H9 (cell line): ENCODE results near the gene DYRK2. TPM values are rescaled to one million over a fixed set of nuclear protein-coding genes. Genes with fewer than 3 reads are reported as not detected.

Source experiments
- DNase-seq: peaks from one replicate; pipeline ENCODE4 v3.0.0-alpha.2; 2017
- H2AFZ ChIP-seq: one replicate; pipeline ENCODE4 v1.6.1; 2013; ENCODE audit warnings: mild to moderate bottlenecking, low read length, control low read depth, moderate library complexity
- H2AK5ac ChIP-seq: 2 replicates; pipeline ENCODE4 v1.6.1; 2013; ENCODE audit warnings: low read length, control low read depth, mixed read lengths; ENCODE audit not compliant: insufficient read length
- H2BK120ac ChIP-seq: one replicate; pipeline ENCODE4 v1.6.1; 2013; ENCODE audit warnings: low read depth, mild to moderate bottlenecking, low read length, control low read depth, inconsistent platforms; ENCODE audit not compliant: poor library complexity, severe bottlenecking
- H2BK12ac ChIP-seq: 2 replicates; pipeline ENCODE4 v1.6.1; 2013; ENCODE audit warnings: low read length, control low read depth, mixed read lengths, low read depth; ENCODE audit not compliant: insufficient read length
- H2BK15ac ChIP-seq: 2 replicates; pipeline ENCODE4 v1.6.1; 2013; ENCODE audit warnings: low read depth, low read length, control low read depth
- H2BK20ac ChIP-seq: one replicate; pipeline ENCODE4 v1.6.1; 2013; ENCODE audit warnings: low read depth, mild to moderate bottlenecking, low read length, control low read depth, inconsistent platforms; ENCODE audit not compliant: poor library complexity, severe bottlenecking
- H2BK5ac ChIP-seq: 2 replicates; pipeline ENCODE4 v1.6.1; 2013; ENCODE audit warnings: low read length, control low read depth, mixed read lengths; ENCODE audit not compliant: insufficient read length
- H3K14ac ChIP-seq: 2 replicates; pipeline ENCODE4 v1.6.1; 2013; ENCODE audit warnings: low read length, control low read depth; ENCODE audit not compliant: insufficient read depth
- H3K18ac ChIP-seq: 2 replicates; pipeline ENCODE4 v1.6.1; 2013; ENCODE audit warnings: low read depth, mild to moderate bottlenecking, mixed read lengths, low read length, control low read depth; ENCODE audit not compliant: insufficient read length
- H3K23ac ChIP-seq: 2 replicates; pipeline ENCODE4 v1.6.1; 2013; ENCODE audit warnings: low read length, control low read depth, mixed read lengths, low read depth; ENCODE audit not compliant: insufficient read length
- H3K23me2 ChIP-seq: 2 replicates; pipeline ENCODE4 v1.6.1; 2013; ENCODE audit warnings: low read depth, mild to moderate bottlenecking, mixed read lengths, low read length, control low read depth; ENCODE audit not compliant: insufficient read length, poor library complexity, severe bottlenecking
- H3K27ac ChIP-seq: 2 replicates; pipeline ENCODE4 v1.5.1; 2013; ENCODE audit warnings: low read length, control low read depth, mixed read lengths, low read depth; ENCODE audit not compliant: insufficient read length
- H3K27me3 ChIP-seq: 2 replicates; pipeline ENCODE4 v1.6.1; 2013; ENCODE audit warnings: low read length, control low read depth, inconsistent platforms; ENCODE audit not compliant: insufficient read depth
- H3K4ac ChIP-seq: 2 replicates; pipeline ENCODE4 v1.6.1; 2013; ENCODE audit warnings: low read depth, mild to moderate bottlenecking, control low read depth, inconsistent platforms, low read length, moderate library complexity
- H3K4me1 ChIP-seq: 2 replicates; pipeline ENCODE4 v1.6.1; 2013; ENCODE audit warnings: low read length, control low read depth, inconsistent platforms; ENCODE audit not compliant: insufficient read depth
- H3K4me2 ChIP-seq: 2 replicates; pipeline ENCODE4 v1.6.1; 2013; ENCODE audit warnings: low read length, control low read depth, mixed read lengths; ENCODE audit not compliant: insufficient read length, insufficient read depth
- H3K56ac ChIP-seq: 2 replicates; pipeline ENCODE4 v1.6.1; 2013; ENCODE audit warnings: low read depth, mild to moderate bottlenecking, mixed read lengths, low read length, control low read depth; ENCODE audit not compliant: insufficient read length
- H3K79me1 ChIP-seq: 2 replicates; pipeline ENCODE4 v1.6.1; 2013; ENCODE audit warnings: low read depth, mild to moderate bottlenecking, moderate library complexity, low read length, control low read depth, inconsistent platforms; ENCODE audit not compliant: insufficient read depth, poor library complexity, severe bottlenecking
- H3K79me2 ChIP-seq: 2 replicates; pipeline ENCODE4 v1.6.1; 2013; ENCODE audit warnings: low read length, control low read depth, inconsistent platforms; ENCODE audit not compliant: insufficient read depth
- H3K9ac ChIP-seq: 2 replicates; pipeline ENCODE4 v1.6.1; 2013; ENCODE audit warnings: low read length, control low read depth, mixed read lengths; ENCODE audit not compliant: insufficient read length; ENCODE audit errors: extremely low read depth
- H3K9me3 ChIP-seq: one replicate; pipeline ENCODE4 v1.6.1; 2013; ENCODE audit warnings: low read depth, low read length, inconsistent platforms; ENCODE audit not compliant: control insufficient read depth
- H3T11ph ChIP-seq: one replicate; pipeline ENCODE4 v1.6.1; 2013; ENCODE audit warnings: mild to moderate bottlenecking, low read length, control low read depth, inconsistent platforms
- H4K20me1 ChIP-seq: one replicate; pipeline ENCODE4 v1.6.1; 2013; ENCODE audit not compliant: control insufficient read depth, insufficient read length, insufficient read depth
- H4K5ac ChIP-seq: 2 replicates; pipeline ENCODE4 v1.6.1; 2013; ENCODE audit warnings: low read depth, mild to moderate bottlenecking, mixed read lengths, low read length, control low read depth; ENCODE audit not compliant: insufficient read length
- H4K8ac ChIP-seq: replicated peaks from 2 replicates; pipeline ENCODE4 v1.6.1; 2013; ENCODE audit warnings: low read length, control low read depth, mixed read lengths, low read depth; ENCODE audit not compliant: insufficient read length
- H4K91ac ChIP-seq: 2 replicates; pipeline ENCODE4 v1.6.1; 2013; ENCODE audit warnings: low read depth, mild to moderate bottlenecking, moderate library complexity, mixed read lengths, low read length, control low read depth; ENCODE audit not compliant: insufficient read length
- H3K27ac Mint-ChIP-seq, 3 experiments: 2 replicates in 2 of 3; 3 replicates in 1 of 3; pipeline ENCODE4 v1.8.0; 2020 to 2021; ENCODE audit warnings: mixed read lengths in 3 of 3, mild to moderate bottlenecking in 1 of 3, moderate library complexity in 1 of 3
- H3K27me3 Mint-ChIP-seq: 2 replicates; pipeline ENCODE4 v1.8.0; 2021; ENCODE audit warnings: low read depth, mild to moderate bottlenecking, moderate library complexity, mixed read lengths
- H3K36me3 Mint-ChIP-seq, 3 experiments: 2 replicates in 2 of 3; 3 replicates in 1 of 3; pipeline ENCODE4 v1.8.0; 2020 to 2021; ENCODE audit warnings: low read depth in 3 of 3, mixed read lengths in 3 of 3; ENCODE audit not compliant: insufficient read depth in 1 of 3
- H3K4me1 Mint-ChIP-seq, 2 experiments: 2 replicates each; pipeline ENCODE4 v1.8.0; 2020; ENCODE audit warnings: mixed read lengths in 2 of 2
- H3K4me3 Mint-ChIP-seq, 2 experiments: 2 replicates in 1 of 2; 3 replicates in 1 of 2; pipeline ENCODE4 v1.8.0; 2020 to 2021; ENCODE audit warnings: mild to moderate bottlenecking in 2 of 2, mixed read lengths in 2 of 2, moderate library complexity in 1 of 2
- H3K9me3 Mint-ChIP-seq, 2 experiments: 2 replicates in 1 of 2; 3 replicates in 1 of 2; pipeline ENCODE4 v1.8.0; 2020; ENCODE audit warnings: mild to moderate bottlenecking in 2 of 2, mixed read lengths in 2 of 2, moderate library complexity in 1 of 2
- CTCF ChIP-seq: fragments of 200-600 bp; sonication (generic); conservative IDR thresholded peaks from 3 replicates; pipeline ENCODE4 v1.8.0; 2021; ENCODE audit warnings: antibody characterized with exemption, mild to moderate bottlenecking
- WGBS: extraction: QIAGEN DNeasy Blood & Tissue Kit; methylation state at CpG from one replicate; pipeline ENCODE4 v1.1.7; 2013; ENCODE audit warnings: missing lambda C conversion rate, low lambda C conversion rate, mixed read lengths; ENCODE audit not compliant: insufficient read length; ENCODE audit errors: extremely low coverage; 5-methylcytosine and 5-hydroxymethylcytosine counted together
- total RNA-seq: library from RNA; stranded (reverse); gene quantifications from 2 replicates; pipeline ENCODE4 v1.2.1, GENCODE V29; 2021

DYRK2 gene
- total RNA-seq, 1 experiment from 2014 or later = 40.6 TPM

- Histone ChIP-seq H4K20me1 (no peaks in the 10 kb centered on the region), H2BK12ac (no peak overlapping the region), H3K9me3 (no peaks in the 10 kb centered on the region), H3K79me1 (no peaks in the 10 kb centered on the region), H2AK5ac (no peak overlapping the region), H2BK20ac (no peak overlapping the region), H4K91ac (no peak overlapping the region), H3K4me1 (peaks cover 3% of the 10 kb centered on the region; the same call in 1 of the 2 replicates), H3K27me3 (no peaks in the 10 kb centered on the region), H3K27ac (no peak overlapping the region), H3K14ac (no peak overlapping the region), H2AFZ (no peak overlapping the region), H4K8ac (no peak overlapping the region), H3K23ac (no peak overlapping the region), H3K79me2 (no peaks in the 10 kb centered on the region), H2BK15ac (no peak overlapping the region), H3K23me2 (no peaks in the 10 kb centered on the region), H2BK5ac (no peak overlapping the region), H3T11ph (no peak overlapping the region), H3K56ac (no peak overlapping the region), H2BK120ac (no peak overlapping the region), H3K4me2 (no peak overlapping the region), H3K18ac (no peak overlapping the region), H3K4ac (no peak overlapping the region), H3K9ac (no peak overlapping the region), H4K5ac (no peak overlapping the region)
- H3K4me1 Mint-ChIP-seq = peaks cover 7 to 14% of the 10 kb centered on the region in 2 experiments
- no CpG with 5 or more reads among the region's 4 CpGs for WGBS
- no peaks in the 10 kb centered on the region for H3K36me3 Mint-ChIP-seq
- H3K9me3 Mint-ChIP-seq = no peaks in the 10 kb centered on the region; a peak in 1 of 5 replicates
- no peak for DNase-seq
- TF ChIP-seq CTCF = no peak
- no peak overlapping the region for H3K4me3 Mint-ChIP-seq
- H3K27me3 Mint-ChIP-seq = no peaks in the 10 kb centered on the region
- no peak overlapping the region for H3K27ac Mint-ChIP-seq
These were observed 26.6 kb upstream of the DYRK2 start for GRCh38 chr12:67621926-67622325.
